ENCODE measurements around the gene SPDYA.

Gene SPDYA

DNA sequence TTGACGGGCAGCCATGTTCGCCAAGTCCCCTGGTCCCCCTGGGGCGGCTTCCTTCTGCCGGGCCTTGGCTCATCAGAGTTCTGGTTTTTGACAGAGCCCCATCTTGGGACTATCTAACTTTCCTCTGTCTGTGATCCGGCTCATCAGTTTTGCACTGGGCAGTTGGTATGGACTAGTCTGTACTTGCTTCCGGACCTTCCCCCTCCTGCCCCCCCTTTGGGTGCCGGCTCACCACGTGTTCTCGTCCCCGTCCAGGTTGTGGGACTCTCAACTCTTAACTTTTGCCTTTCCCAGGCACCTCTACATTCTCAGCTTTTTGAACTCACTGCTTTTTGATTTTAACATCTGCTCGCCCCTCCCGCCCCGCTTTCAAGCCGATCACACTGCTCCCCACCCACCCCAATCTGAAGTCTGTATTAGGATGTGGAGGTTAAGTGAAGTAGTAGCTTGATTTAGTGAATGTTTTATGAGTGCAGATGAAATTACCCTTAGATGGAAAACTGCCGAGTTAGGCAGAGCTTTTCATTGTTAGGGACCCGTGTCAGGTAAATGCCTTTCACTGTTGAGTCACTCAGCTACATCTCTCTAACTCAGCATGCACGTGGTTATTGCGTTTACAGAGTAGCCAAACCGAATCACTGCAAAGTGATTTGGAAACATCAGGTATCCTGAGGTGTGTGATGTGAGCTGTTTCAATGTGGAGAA, 84.7 kb downstream of the SPDYA start:
- DNase-seq (ENCODE audit: low spot score): peak; percentile 58
- CTCF ChIA-PET: interaction anchor here (0.8 to 1.2 kb wide), 2 partner anchors 10 to 329 kb away, joined by 4 to 5 read pairs; no protein-coding TSS in a partner anchor
- H3K27ac ChIP-seq: peak overlapping the region; percentile 82
- TF ChIP-seq, protein P1, sequence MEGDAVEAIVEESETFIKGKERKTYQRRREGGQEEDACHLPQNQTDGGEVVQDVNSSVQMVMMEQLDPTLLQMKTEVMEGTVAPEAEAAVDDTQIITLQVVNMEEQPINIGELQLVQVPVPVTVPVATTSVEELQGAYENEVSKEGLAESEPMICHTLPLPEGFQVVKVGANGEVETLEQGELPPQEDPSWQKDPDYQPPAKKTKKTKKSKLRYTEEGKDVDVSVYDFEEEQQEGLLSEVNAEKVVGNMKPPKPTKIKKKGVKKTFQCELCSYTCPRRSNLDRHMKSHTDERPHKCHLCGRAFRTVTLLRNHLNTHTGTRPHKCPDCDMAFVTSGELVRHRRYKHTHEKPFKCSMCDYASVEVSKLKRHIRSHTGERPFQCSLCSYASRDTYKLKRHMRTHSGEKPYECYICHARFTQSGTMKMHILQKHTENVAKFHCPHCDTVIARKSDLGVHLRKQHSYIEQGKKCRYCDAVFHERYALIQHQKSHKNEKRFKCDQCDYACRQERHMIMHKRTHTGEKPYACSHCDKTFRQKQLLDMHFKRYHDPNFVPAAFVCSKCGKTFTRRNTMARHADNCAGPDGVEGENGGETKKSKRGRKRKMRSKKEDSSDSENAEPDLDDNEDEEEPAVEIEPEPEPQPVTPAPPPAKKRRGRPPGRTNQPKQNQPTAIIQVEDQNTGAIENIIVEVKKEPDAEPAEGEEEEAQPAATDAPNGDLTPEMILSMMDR (conservative IDR thresholded peaks at IDR 0.05; ENCODE audit: low read depth): no peak
- POLR2A ChIA-PET (ENCODE audit: low non-redundant PET): interaction anchor here (0.9 kb wide), 1 partner anchor 25 kb away, joined by 3 read pairs; the partner anchor contains the start of gene TRMT61B

DNA sequence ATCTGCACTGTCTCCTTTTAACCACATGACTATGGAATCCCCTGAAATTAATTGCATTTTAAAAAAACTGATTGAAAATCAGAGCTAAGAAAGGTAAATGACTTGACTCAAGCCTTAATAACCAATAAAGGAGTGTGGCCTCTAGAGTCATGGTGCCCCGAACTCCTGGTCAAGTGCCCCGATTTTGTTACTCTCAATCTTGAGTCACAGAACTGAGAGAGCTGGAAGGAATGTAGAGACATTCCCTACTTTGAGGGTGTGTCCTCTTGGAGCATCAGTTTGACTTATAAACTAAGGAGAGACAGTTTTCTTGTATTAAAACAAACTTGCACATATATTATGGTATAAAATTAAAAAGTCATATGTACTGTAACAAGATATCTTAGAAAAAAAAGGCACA, 86.3 kb downstream of the SPDYA start:
- no peak overlapping the region for H3K27ac ChIP-seq
- TF ChIP-seq, protein P1 (conservative IDR thresholded peaks at IDR 0.05; ENCODE audit: low read depth): no peak
- CTCF ChIA-PET: interaction anchor here (0.6 kb wide), 2 partner anchors 20 to 1318 kb away, joined by 3 to 5 read pairs; no protein-coding TSS in a partner anchor
- POLR2A ChIA-PET (ENCODE audit: low non-redundant PET): no interaction called here
- peak; percentile 64 for DNase-seq (ENCODE audit: low spot score)

DNA sequence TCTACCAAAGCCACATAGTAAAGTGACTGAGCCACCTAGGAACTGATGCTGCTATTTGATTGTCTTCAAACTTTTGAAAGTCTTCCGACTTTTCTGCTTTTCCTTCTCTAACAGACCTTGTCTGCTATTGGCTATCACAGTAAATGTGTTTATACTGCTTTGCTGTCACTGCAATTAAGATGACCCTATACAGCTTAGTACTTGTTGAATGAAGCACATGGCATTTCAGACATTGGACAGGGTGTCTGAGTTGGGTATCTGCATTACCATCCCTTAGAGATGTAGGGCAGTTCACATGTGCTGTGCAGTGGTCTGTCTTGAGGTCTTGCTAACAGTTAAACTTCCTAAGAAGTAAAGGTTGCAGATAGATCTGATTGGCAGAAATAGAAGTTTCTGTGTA, 87.4 kb downstream of the SPDYA start:
- TF ChIP-seq, protein P1 (conservative IDR thresholded peaks at IDR 0.05; ENCODE audit: low read depth): no peak
- POLR2A ChIA-PET (ENCODE audit: low non-redundant PET): no interaction called here
- no peak for DNase-seq (ENCODE audit: low spot score)
- CTCF ChIA-PET: no interaction called here
- H3K27ac ChIP-seq: no peak overlapping the region
